ENCODE measurements around the gene SDK1. TPM values are rescaled to one million over a fixed set of nuclear protein-coding genes. Genes with fewer than 3 reads are reported as not detected.

The SDK1 gene
- total RNA-seq, 6 experiments from 2014 or later, result not detected

- Mint-ChIP-seq H3K4me1 (ENCODE audit: low read depth) (no peaks in the 10 kb centered on the region), H3K4me3 (no peak overlapping the region), H3K36me3 (ENCODE audit: low read depth) (peaks cover 6% of the 10 kb centered on the region), H3K27me3 (ENCODE audit: insufficient read depth) (no peaks in the 10 kb centered on the region), H3K9me3 (peaks cover 48% of the 10 kb centered on the region), H3K27ac (no peak overlapping the region)
- DNase-seq, result no peak
- TF ChIP-seq, protein P1, sequence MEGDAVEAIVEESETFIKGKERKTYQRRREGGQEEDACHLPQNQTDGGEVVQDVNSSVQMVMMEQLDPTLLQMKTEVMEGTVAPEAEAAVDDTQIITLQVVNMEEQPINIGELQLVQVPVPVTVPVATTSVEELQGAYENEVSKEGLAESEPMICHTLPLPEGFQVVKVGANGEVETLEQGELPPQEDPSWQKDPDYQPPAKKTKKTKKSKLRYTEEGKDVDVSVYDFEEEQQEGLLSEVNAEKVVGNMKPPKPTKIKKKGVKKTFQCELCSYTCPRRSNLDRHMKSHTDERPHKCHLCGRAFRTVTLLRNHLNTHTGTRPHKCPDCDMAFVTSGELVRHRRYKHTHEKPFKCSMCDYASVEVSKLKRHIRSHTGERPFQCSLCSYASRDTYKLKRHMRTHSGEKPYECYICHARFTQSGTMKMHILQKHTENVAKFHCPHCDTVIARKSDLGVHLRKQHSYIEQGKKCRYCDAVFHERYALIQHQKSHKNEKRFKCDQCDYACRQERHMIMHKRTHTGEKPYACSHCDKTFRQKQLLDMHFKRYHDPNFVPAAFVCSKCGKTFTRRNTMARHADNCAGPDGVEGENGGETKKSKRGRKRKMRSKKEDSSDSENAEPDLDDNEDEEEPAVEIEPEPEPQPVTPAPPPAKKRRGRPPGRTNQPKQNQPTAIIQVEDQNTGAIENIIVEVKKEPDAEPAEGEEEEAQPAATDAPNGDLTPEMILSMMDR (IDR thresholded peaks at IDR 0.05), result no peak
These were observed 111.8 kb downstream of the SDK1 start for GRCh38 chr7:3412871-3413270.

GRCh38 chr7:3415861-3416312 lies 114.8 kb downstream of the SDK1 start:
- no peak overlapping the region for H3K4me3 Mint-ChIP-seq
- no peaks in the 10 kb centered on the region for H3K4me1 Mint-ChIP-seq (ENCODE audit: low read depth)
- H3K36me3 Mint-ChIP-seq (ENCODE audit: low read depth), result peaks cover 6% of the 10 kb centered on the region; the same call in 1 of the 2 replicates
- peaks cover 55% of the 10 kb centered on the region for H3K9me3 Mint-ChIP-seq
- TF ChIP-seq, protein P1 (IDR thresholded peaks at IDR 0.05), result no peak
- no peak overlapping the region for H3K27ac Mint-ChIP-seq
- no peaks in the 10 kb centered on the region; the same call in 1 of the 2 replicates for H3K27me3 Mint-ChIP-seq (ENCODE audit: insufficient read depth)
- DNase-seq, result no peak

DNA sequence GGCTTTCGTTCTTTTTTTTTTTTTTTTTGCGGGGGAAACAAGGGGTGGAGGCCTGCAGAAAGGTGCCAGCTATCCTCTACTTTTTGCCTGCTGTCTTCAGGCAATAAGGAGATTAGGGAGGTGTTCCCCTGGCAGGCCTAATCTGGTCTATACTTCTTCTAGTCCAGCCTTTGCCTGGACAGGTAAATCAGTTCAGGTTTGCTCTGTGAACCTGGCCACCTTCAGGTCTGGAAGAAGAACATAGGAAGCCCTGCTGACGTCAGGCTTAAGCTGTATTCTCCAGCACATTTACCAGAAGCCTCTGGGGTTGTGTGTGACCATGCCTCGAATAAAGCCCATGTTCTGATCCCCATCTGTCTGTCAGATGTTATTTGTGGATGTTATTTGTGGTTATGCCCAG lies 115.4 kb downstream of the SDK1 start:
- TF ChIP-seq, protein P1 (IDR thresholded peaks at IDR 0.05), result no peak
- Mint-ChIP-seq H3K36me3 (ENCODE audit: low read depth) (peaks cover 6% of the 10 kb centered on the region; the same call in 1 of the 2 replicates), H3K4me1 (ENCODE audit: low read depth) (no peaks in the 10 kb centered on the region), H3K9me3 (peaks cover 54% of the 10 kb centered on the region), H3K4me3 (no peak overlapping the region), H3K27me3 (ENCODE audit: insufficient read depth) (no peaks in the 10 kb centered on the region; the same call in 1 of the 2 replicates), H3K27ac (no peak overlapping the region)
- no peak for DNase-seq

- Mint-ChIP-seq H3K27me3 (ENCODE audit: insufficient read depth) (no peaks in the 10 kb centered on the region), H3K4me1 (ENCODE audit: low read depth) (no peaks in the 10 kb centered on the region), H3K36me3 (ENCODE audit: low read depth) (no peaks in the 10 kb centered on the region), H3K4me3 (no peak overlapping the region), H3K27ac (no peak overlapping the region), H3K9me3 (peaks cover 62% of the 10 kb centered on the region)
- no peak for DNase-seq
- TF ChIP-seq, protein P1 (IDR thresholded peaks at IDR 0.05), result no peak
These were observed 124.0 kb downstream of the SDK1 start for GRCh38 chr7:3425087-3425486.

DNA sequence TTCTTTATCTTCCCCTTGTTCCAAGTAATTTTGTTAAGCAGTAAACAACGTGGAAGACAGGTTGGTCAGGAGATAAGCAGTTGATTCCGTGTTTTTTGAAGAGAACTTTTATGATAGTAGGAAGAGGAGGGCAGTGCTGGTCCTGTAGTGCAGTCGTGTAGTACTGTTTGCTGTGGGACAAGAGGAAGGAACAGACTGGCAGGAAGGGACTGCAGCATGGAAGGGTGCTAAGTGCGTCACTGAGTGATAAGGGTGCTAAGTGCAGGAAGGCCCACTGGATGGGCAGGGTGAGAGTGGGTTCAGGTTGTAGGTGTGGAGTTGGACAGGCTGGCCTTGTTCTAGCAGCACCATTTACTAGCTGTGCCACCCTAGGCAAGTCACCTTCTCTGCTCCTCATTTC lies 125.0 kb downstream of the SDK1 start:
- H3K4me3 Mint-ChIP-seq, result no peak overlapping the region
- peaks cover 64% of the 10 kb centered on the region for H3K9me3 Mint-ChIP-seq
- no peaks in the 10 kb centered on the region for H3K4me1 Mint-ChIP-seq (ENCODE audit: low read depth)
- no peaks in the 10 kb centered on the region; the same call in 1 of the 2 replicates for H3K36me3 Mint-ChIP-seq (ENCODE audit: low read depth)
- no peak for DNase-seq
- no peak overlapping the region for H3K27ac Mint-ChIP-seq
- no peaks in the 10 kb centered on the region for H3K27me3 Mint-ChIP-seq (ENCODE audit: insufficient read depth)
- TF ChIP-seq, protein P1 (IDR thresholded peaks at IDR 0.05), result no peak

DNA sequence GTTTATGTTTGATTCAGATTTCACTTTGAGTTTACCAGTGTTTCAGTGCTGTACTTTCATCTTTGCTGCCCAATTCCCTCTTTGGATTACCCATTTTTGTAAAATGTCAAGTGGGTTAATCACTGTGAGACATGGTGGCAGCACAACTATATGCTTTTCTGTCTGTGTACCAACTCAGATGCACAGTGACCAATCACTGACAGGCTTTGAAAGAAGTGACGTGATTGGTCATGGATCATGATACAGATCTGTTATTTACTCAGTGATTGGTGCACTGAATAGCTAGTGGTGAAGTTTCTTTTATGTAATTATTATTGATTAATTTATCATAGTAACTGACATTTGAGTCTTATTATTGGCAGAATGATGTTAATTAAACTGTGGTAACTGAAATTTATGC lies 126.9 kb downstream of the SDK1 start:
- no peaks in the 10 kb centered on the region for H3K27me3 Mint-ChIP-seq (ENCODE audit: insufficient read depth)
- no peaks in the 10 kb centered on the region; the same call in 1 of the 2 replicates for H3K36me3 Mint-ChIP-seq (ENCODE audit: low read depth)
- H3K9me3 Mint-ChIP-seq, result peaks cover 55% of the 10 kb centered on the region
- no peak overlapping the region for H3K4me3 Mint-ChIP-seq
- no peaks in the 10 kb centered on the region for H3K4me1 Mint-ChIP-seq (ENCODE audit: low read depth)
- TF ChIP-seq, protein P1 (IDR thresholded peaks at IDR 0.05), result no peak
- H3K27ac Mint-ChIP-seq, result no peak overlapping the region
- DNase-seq, result no peak
